ENCODE results near the gene RFWD3. TPM values are rescaled to one million over a fixed set of nuclear protein-coding genes. Genes with fewer than 3 reads are reported as not detected.

RFWD3 gene
- total and polyA plus RNA-seq, 2 donors from 2014 or later: 5.8 to 26.0 TPM

GRCh38 chr16:74596586-74596985 lies 70.1 kb downstream of the RFWD3 start:
- Histone ChIP-seq H3K4me3 (ENCODE audit: low read length in 3 of 3) (no peak overlapping the region), H3K36me3 (ENCODE audit: control insufficient read depth in 2 of 3, insufficient read depth in 3 of 3, low read length in 3 of 3) (no peaks in the 10 kb centered on the region), H3K9ac (ENCODE audit: low read length in 3 of 3) (no peak overlapping the region), H3K27me3 (ENCODE audit: control insufficient read depth, insufficient read depth, low read length) (no peaks in the 10 kb centered on the region), H3K4me1 (ENCODE audit: control insufficient read depth in 2 of 3, insufficient read depth in 2 of 3, low read depth in 1 of 3, low read length in 3 of 3) (peaks cover 0 to 2% (median 0%) of the 10 kb centered on the region in 3 donors), H3K9me3 (ENCODE audit: control insufficient read depth in 2 of 3, insufficient read depth in 1 of 3, low read length in 3 of 3) (no peaks in the 10 kb centered on the region), H3K27ac (ENCODE audit: low read depth in 2 of 2, low read length in 2 of 2) (no peak overlapping the region)
- intact Hi-C loops (cut with DNase I): no loop called here
- DNase-seq: no peak
- no peak for TF ChIP-seq CTCF (IDR thresholded peaks at IDR 0.05; ENCODE audit: borderline replicate concordance, extremely low read depth, insufficient read depth)
- FAIRE-seq: no peak

- FAIRE-seq (no peak), DNase-seq (no peak)
- no peaks in the 10 kb centered on the region for H3K9me3 ChIP-seq (ENCODE audit: control insufficient read depth in 2 of 3, insufficient read depth in 1 of 3, low read length in 3 of 3)
- H3K4me1 ChIP-seq (ENCODE audit: control insufficient read depth in 2 of 3, insufficient read depth in 2 of 3, low read depth in 1 of 3, low read length in 3 of 3): peaks cover 0 to 2% (median 0%) of the 10 kb centered on the region in 3 donors
- no peaks in the 10 kb centered on the region for H3K36me3 ChIP-seq (ENCODE audit: control insufficient read depth in 2 of 3, insufficient read depth in 3 of 3, low read length in 3 of 3)
- no peak overlapping the region for H3K27ac ChIP-seq (ENCODE audit: low read depth in 2 of 2, low read length in 2 of 2)
- TF ChIP-seq CTCF (IDR thresholded peaks at IDR 0.05; ENCODE audit: borderline replicate concordance, extremely low read depth, insufficient read depth): no peak
- no peaks in the 10 kb centered on the region for H3K27me3 ChIP-seq (ENCODE audit: control insufficient read depth, insufficient read depth, low read length)
- intact Hi-C loops (cut with DNase I): no loop called here
- no peak overlapping the region for H3K9ac ChIP-seq (ENCODE audit: low read length in 3 of 3)
- H3K4me3 ChIP-seq (ENCODE audit: low read length in 3 of 3): no peak overlapping the region
Measured at GRCh38 chr16:74592847-74593246, 73.8 kb downstream of the RFWD3 start.

- no peak for DNase-seq
- no peaks in the 10 kb centered on the region for H3K9me3 ChIP-seq (ENCODE audit: control insufficient read depth in 2 of 3, insufficient read depth in 1 of 3, low read length in 3 of 3)
- intact Hi-C loops (cut with DNase I): no loop called here
- H3K4me1 ChIP-seq (ENCODE audit: control insufficient read depth in 2 of 3, insufficient read depth in 2 of 3, low read depth in 1 of 3, low read length in 3 of 3): peaks cover 0 to 2% (median 0%) of the 10 kb centered on the region in 3 donors
- no peak overlapping the region for H3K27ac ChIP-seq (ENCODE audit: low read depth in 2 of 2, low read length in 2 of 2)
- TF ChIP-seq CTCF (IDR thresholded peaks at IDR 0.05; ENCODE audit: borderline replicate concordance, extremely low read depth, insufficient read depth): no peak
- no peak for FAIRE-seq
- no peaks in the 10 kb centered on the region for H3K27me3 ChIP-seq (ENCODE audit: control insufficient read depth, insufficient read depth, low read length)
- no peaks in the 10 kb centered on the region for H3K36me3 ChIP-seq (ENCODE audit: control insufficient read depth in 2 of 3, insufficient read depth in 3 of 3, low read length in 3 of 3)
- no peak overlapping the region for H3K9ac ChIP-seq (ENCODE audit: low read length in 3 of 3)
- H3K4me3 ChIP-seq (ENCODE audit: low read length in 3 of 3): no peak overlapping the region
Measured at GRCh38 chr16:74591876-74592650, 74.6 kb downstream of the RFWD3 start.
